AG09309 (cell line): ENCODE results near the gene BCOR.

Experiments
- DNase-seq: peaks from one replicate; pipeline ENCODE4 v3.0.0-alpha.2; 2010; ENCODE audit warnings: low read depth
- H3K4me3 ChIP-seq: 2 replicates; pipeline ENCODE4 v1.5.1; 2011; ENCODE audit warnings: mild to moderate bottlenecking, low read depth, low read length, moderate library complexity; ENCODE audit not compliant: control insufficient read depth
- CTCF ChIP-seq: IDR thresholded peaks from 2 replicates; pipeline ENCODE4 v1.5.1; 2011; ENCODE audit warnings: mild to moderate bottlenecking, low read depth, low read length, inconsistent platforms; ENCODE audit not compliant: insufficient read depth, control insufficient read depth; ENCODE audit errors: missing control alignments

The BCOR gene

GRCh38 chrX:40057405-40057804 is 40.4 kb downstream of the BCOR start:
- H3K4me3 ChIP-seq: no peak overlapping the region
- TF ChIP-seq CTCF: no peak
- DNase-seq: no peak

- H3K4me3 ChIP-seq: no peak overlapping the region
- no peak for DNase-seq
Observed at GRCh38 chrX:40056420-40056819, 41.3 kb downstream of the BCOR start.

GRCh38 chrX:40055495-40055894 is 42.3 kb downstream of the BCOR start:
- no peak for DNase-seq
- H3K4me3 ChIP-seq: no peak overlapping the region
- TF ChIP-seq CTCF: no peak

More at GRCh38 chrX:40056420-40056819, 41.3 kb downstream of the BCOR start:
- no peak for TF ChIP-seq CTCF

- no peak for TF ChIP-seq CTCF
- DNase-seq: no peak
Observed at GRCh38 chrX:40054793-40055192, 43.0 kb downstream of the BCOR start.

GRCh38 chrX:40050532-40050931 is 47.2 kb downstream of the BCOR start:
- no peak for DNase-seq
- no peak overlapping the region for H3K4me3 ChIP-seq
- TF ChIP-seq CTCF: no peak

More at GRCh38 chrX:40054793-40055192, 43.0 kb downstream of the BCOR start:
- H3K4me3 ChIP-seq: no peak overlapping the region

GRCh38 chrX:40049084-40049641 is 48.6 kb downstream of the BCOR start:
- H3K4me3 ChIP-seq: no peak overlapping the region
- no peak for DNase-seq
- TF ChIP-seq CTCF: no peak

GRCh38 chrX:40047485-40047884 is 50.3 kb downstream of the BCOR start:
- DNase-seq: no peak
- no peak for TF ChIP-seq CTCF
- no peak overlapping the region for H3K4me3 ChIP-seq
